Activated CD4-positive, CD25-positive, alpha-beta regulatory T cell treated with anti-CD3 and anti-CD28 coated beads, Interleukin-2, amount 50 U/mL, for 24 hours (primary cell): ENCODE data around the gene SYNE1.
"Not testable (repeated sequence)": the region's sequence is repeated elsewhere in the genome, so short reads cannot be mapped to it uniquely, and the experiment has no call there.

Experiments
- ATAC-seq, 2 donors: fragments of 150-1000 bp; cut with Tn5 transposase; one replicate each; pipeline ENCODE4 v1.10.0; 2021; ENCODE audit warnings: mild to moderate bottlenecking in 1 of 2, moderate library complexity in 1 of 2

Gene SYNE1

GRCh38 chr6:152637296-152638047 lies at the start of gene SYNE1:
TSS of gene SYNE1 (minus strand) at chr6:152637362. CDS start at chr6:152628331, 9,031 bp downstream.
- no peak for ATAC-seq

DNA sequence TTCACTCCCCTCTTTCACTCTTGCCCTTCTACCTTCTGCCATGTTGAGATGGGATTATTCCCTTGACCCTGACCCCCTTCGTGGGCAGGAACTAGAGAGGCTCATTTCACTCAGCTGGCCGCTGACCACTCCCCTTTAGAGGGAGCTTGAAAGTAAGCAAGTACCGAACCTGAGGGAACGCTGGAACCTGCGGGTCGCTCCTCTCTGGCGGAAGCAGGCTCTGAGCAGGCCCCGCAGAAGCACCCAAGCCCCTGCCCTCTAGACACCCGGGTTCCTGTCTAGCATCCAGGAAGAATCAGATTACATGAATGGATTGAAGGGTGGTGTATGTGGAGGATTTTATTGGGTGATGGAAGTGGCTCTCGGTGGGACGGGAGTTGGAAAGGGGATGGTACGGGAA lies 48.7 kb upstream of the SYNE1 start:
- ATAC-seq: no peak

DNA sequence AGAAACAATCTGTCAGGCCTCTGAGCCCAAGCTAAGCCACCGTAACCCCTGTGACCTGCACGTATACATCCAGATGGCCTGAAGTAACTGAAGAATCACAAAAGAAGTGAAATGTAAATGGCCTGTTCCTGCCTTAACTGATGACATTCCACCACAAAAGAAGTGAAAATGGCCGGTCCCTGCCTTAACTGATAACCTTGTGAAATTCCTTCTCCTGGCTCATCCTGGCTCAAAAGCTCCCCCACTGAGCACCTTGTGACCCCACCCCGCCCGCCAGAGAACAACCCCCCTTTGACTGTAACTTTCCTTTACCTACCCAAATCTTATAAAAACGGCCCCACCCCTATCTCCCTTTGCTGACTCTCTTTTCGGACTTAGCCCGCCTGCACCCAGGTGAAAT lies 45.8 kb upstream of the SYNE1 start:
- ATAC-seq: not testable (repeated sequence)

DNA sequence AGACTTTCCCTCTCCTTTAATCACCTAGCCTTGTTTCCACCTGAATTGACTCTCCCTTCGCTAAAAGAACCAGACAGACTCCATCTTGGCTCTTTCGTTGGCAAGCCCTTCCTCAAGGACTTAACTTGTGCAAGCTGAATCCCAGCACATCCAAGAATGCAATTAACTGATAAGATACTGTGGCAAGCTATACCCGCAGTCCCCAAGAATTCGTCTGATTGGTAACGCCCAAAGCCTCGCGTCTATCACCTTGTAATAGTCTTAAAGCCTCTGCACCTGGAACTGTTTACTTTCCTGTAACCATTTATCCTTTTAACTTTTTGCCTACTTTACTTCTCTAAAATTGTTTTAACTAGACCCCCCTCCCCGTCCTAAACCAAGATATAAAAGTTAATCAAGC lies 45.0 kb upstream of the SYNE1 start:
- ATAC-seq: no peak

- ATAC-seq: no peak
Measured at GRCh38 chr6:152680879-152681517, 43.8 kb upstream of the SYNE1 start.

GRCh38 chr6:152680151-152680550 lies 43.0 kb upstream of the SYNE1 start:
- no peak for ATAC-seq

DNA sequence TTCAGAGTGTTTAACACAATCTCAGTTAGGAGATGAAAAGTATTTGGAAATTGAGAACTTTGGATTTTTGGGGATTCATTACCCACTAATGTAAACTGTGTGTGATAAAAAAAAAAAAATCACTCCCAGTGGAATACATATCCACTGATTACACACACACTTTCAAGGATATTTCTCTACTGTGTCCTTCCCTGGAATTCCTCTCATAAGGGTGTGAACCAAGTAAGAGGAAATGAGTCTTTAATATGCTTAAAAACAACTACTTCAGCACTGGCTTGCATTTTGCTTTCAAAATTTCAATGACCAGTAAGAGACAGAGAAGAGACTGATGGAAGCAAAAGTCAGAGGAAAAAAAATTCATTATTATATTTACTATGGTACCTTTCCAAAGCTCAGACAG lies 36.1 kb upstream of the SYNE1 start:
- no peak for ATAC-seq

DNA sequence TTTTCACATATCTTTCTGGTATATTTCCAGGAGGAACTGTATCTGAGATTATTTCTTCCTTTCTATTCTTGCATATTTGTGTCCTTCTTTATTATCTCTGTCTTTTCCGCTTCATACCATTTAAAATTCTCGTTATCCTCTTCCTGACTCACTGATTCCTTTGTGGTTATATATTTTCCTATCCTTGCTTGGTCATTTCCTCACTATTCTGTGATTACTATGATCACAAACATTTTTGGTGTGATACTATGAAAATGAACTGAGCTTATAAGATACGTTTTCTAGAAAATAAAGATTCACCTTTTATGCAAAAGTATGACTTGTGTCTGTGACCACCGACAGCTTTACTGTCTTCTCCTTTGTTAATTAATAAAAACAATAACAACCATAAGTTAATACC lies 34.0 kb upstream of the SYNE1 start:
- no peak for ATAC-seq

DNA sequence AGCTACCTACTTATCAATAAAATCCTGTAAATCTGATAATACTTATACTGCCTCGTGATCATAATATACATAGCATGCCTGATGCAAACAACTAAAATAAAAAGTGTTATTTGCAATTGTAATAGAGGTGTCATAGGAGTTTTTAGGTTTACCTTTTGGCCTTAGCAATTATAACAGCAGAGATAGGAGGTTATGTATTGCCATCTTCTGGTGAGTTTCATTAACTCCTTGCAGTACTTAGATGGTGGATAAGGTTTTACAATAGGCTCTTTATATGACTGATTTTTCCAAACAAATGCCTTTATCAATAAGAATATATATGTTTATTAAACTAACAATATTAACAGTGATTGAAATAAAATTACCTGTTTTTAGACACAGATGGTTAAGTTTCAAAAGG lies 32.7 kb upstream of the SYNE1 start:
- no peak for ATAC-seq

DNA sequence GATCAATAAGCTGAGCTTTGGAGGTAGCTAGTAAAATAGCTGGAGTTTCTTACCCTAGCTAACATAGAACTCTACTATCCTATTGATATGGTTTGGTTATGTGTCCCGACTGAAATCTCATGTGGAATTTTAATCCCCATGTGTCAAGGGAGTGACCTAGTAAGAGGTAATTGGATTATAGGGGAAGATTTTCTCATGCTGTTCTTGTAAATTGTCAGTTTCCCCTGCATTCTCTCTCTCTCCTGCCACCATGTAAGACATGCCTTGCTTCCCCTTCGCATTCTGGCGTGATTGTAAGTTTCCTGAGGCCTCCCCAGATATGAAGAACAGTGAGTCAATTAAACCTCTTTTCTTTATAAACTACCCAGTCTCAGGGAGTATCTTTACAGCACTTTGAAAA lies 24.6 kb upstream of the SYNE1 start:
- no peak for ATAC-seq

DNA sequence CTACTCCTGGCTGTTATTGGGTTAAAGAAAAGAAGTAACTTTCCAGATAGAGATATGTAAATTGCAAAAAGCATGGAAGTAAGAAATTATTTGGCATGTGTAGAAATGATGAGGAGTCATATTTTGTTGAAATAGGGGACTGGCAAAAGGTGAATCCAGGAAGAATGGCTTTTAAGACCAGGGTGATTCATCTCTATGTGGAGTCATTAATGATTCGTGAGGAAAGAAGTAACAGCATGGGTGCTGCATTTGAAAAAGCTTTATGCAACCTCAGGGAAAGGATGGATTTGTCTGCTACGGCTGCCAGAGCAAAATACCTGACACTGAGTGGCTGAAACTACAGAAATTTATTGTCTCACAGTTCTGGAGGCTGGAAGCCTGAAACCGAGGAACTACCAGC lies 14.8 kb upstream of the SYNE1 start:
- no peak for ATAC-seq

DNA sequence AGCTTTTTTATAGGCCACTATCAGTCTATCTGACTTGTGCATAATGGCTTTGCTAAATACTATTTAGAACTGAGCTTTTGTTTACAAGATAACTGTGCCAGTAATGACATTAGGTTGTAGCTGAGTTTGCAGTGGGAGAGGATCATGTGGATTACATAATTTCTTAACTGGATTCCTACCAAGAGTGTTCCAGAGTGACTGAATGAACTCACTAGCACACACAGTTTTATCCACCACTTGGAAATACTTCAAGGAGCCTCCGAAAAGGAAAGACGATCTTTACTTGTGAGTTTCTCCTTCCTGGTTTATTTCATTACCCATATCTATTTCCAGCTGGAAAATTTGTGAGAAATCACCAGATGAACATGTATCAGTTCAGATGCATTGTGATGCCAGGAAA lies 10.9 kb upstream of the SYNE1 start:
- ATAC-seq: no peak

GRCh38 chr6:152646732-152647131 lies 9.6 kb upstream of the SYNE1 start:
- ATAC-seq: not testable (repeated sequence)

- peak in 1 of 2 donors; percentile 35 for ATAC-seq
Measured at GRCh38 chr6:152642578-152643375, 5.6 kb upstream of the SYNE1 start.

GRCh38 chr6:152636609-152637295 lies 410 bp downstream of the SYNE1 start:
- peak; percentile 21 to 37 for ATAC-seq

DNA sequence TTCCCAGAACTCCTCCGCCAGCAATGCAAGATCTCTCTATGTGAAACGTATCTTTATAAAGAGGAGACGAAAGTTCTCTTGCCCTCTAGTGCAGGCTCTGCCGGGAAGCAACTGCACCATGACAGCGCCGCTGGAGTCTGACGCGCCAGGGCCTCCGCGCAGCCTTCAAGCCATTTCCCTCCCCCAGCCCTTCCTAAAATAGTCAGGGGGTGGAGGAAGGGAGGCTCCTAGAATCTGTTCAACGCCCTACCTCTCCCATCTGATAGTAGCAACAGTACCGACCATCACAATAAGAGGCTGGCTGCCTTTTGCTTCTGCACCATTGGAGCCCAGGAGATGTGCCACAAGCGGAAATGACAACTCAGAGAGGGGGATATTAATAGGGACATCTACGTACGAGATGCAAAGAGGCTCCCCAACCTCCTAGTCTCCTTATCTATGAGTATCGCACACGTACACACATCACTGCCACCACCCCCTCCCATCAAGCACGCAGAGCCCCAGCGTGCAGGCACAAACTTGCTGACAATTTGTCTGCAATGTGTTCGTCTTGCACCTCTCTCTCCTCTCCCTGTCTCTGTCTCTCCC lies 1.0 kb downstream of the SYNE1 start:
- peak in 1 of 2 donors; percentile 22 for ATAC-seq

GRCh38 chr6:152634773-152635172 lies 2.4 kb downstream of the SYNE1 start:
- no peak for ATAC-seq

DNA sequence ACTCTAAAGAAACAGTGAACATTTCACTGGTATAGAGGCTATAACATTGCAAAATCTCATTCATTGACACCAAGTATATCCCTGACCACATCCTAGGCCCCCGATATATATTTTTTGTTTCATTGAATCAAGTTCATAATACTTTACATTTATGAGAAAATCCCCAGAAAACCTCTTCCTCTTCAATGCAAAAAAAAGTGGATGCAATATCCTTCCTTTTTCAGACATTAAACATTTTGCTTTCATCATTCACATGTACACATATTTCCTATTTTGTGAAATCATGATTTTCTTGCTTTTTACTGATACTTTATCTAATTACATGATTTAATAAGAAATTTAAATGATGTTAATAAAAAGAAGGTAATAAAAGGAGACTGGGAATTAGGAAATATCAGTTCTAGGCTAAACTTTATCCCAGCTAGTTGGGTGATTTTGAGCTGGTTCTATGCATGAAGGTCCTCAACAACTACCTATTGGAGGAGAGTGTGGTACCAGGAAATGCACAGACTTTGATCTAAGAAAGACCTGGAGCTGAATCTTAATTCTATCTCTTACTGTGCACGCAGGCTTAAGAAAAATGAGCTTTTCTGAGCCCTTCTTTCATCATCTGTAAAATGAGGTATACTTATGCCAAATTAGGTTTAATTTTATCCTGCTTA lies 4.9 kb downstream of the SYNE1 start:
- no peak for ATAC-seq

GRCh38 chr6:152631376-152631775 lies 5.8 kb downstream of the SYNE1 start:
- no peak for ATAC-seq

- no peak for ATAC-seq
Measured at GRCh38 chr6:152630832-152631231, 6.3 kb downstream of the SYNE1 start.

DNA sequence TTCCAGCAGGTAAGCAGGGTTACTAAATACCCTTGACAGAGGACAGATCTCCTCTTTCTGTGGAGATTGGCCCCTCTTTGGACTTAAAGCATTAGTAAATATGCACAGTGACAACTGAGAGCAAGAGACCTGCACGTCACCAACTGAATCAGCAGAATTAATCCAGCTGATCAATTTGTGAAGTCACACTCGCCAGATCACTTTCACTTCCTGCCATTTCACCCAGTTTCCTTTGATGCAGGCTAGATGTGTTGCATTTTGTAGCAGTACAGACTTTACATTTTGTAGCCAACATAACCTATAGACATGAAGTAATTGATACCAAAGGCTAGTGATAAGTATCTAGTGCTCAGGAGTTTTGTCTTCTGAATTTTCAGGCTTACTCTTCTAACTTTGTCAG lies 11.9 kb downstream of the SYNE1 start:
- no peak for ATAC-seq

DNA sequence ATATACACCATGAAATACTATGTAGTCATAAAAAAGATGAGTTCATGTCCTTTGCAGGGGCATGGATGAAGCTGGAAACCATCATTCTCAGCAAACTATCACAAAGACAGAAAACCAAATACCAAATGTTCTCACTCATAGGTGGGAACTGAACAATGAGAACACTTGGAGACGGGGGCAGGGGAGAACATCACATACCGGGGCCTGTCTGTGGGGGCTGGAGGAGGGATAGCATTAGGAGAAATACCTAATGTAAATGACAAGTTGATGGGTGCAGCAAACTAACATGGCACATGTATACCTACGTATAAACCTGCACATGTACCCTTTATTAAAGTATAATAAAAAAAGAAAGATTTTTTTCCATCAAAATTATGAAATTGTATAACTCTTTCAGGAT lies 22.4 kb downstream of the SYNE1 start:
- not testable (repeated sequence) for ATAC-seq
